GM18868 (cell line): ENCODE measurements around the gene C18orf63.

ENCODE experiments used
- ATAC-seq: cut with Tn5 transposase; IDR thresholded peaks from one replicate; pipeline ENCODE4 v1.9.1; 2021; ENCODE audit warnings: mild to moderate bottlenecking, moderate library complexity; ENCODE audit not compliant: unreplicated experiment

C18orf63 gene

DNA sequence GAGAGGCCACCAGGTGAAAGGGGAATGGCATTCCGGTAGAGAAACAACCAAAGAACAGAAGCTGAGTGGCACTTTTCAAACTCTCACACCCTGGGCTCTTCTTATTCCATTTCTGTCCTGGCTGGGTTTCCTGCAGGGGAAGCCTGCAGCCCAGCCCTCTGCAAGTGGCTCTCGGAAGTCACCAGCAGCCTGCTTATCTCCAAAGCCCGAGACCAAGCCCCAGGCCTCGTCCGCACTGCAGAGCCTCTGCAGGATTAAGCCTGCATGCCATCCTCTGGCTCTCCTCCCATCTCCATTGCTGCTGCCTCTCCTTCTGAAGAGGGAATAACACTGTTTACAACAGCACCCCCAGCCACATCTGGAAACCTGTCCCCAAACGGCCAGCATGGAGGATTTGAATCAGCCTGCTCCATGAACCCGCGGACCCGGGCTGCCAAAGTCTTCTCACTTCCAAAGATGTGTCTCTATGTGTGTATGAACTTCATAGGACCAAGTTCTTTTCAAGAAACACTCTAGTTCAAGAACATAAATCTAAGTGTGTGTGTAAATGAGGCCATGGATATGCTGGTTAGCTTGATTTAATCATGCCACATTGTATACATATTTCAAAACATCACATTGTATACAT, 87.3 kb downstream of the C18orf63 start:
- no peak for ATAC-seq

DNA sequence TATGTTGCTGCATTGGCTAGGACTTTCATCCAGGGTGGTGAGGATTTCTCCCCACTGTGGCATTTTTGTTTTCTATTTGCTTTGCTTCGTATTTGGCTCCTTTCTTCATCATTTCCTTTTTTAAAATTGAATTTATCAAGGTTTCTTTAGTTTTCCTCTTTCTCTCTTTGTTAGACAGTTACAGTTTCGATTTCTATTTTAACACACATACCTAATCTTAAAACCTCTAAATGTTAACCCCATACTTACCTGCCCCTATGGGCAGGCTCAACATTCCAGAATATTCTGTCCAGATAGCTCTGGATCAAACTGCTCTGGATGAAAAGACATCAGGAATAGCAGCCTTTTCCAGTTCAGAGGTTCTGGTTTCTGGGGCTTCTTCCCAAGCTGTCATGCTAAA, 92.2 kb downstream of the C18orf63 start:
- no peak for ATAC-seq
